NCI-H1105 treated with DMSO at 0.1 percent for 48 hours (cell line): ENCODE measurements around the gene GFRA4.

Source experiments
- DNase-seq: peaks from one replicate; lab custom pipeline; 2025; lab: John Stamatoyannopoulos, UW

Gene GFRA4, protein sequence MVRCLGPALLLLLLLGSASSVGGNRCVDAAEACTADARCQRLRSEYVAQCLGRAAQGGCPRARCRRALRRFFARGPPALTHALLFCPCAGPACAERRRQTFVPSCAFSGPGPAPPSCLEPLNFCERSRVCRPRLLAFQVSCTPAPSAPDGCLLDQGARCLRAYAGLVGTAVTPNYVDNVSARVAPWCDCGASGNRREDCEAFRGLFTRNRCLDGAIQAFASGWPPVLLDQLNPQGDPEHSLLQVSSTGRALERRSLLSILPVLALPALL

DNA sequence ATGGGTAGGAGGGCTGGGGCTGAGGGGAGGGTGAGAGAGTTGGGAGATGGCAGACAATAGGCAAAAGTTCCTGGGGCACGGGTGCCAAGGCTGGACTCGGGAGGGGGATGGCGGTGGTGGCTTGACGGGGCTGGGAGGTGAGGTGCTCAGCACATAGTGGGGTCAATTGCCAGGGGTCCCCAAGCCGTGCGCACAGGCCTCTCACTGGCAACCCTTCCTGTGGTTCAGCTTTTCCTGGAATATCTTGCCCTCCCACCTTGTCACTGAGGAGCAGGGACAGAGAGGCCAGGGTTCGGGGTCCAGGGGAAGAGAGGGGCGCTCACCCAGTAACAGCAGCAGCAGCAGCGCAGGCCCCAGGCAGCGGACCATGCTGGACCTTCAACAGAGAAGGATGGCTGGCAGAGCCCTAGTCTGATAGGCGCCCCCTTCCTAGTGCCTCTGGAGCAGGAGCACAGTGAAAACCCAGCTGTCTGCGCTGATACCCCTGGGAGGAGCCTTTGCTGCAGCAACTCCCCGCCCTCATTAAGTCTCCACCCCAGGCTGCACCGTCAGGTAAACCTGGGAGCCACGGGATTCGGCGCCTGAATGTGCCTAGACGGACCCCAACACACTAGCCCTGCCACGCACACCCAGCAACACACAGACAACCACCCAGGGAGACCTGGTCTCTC, at the start of gene GFRA4:
Gene GFRA4 (minus strand): TSS at position 369 of the 671 bp plus-strand sequence. CDS start 0 bp downstream, at position 369.
- no peak for DNase-seq

DNA sequence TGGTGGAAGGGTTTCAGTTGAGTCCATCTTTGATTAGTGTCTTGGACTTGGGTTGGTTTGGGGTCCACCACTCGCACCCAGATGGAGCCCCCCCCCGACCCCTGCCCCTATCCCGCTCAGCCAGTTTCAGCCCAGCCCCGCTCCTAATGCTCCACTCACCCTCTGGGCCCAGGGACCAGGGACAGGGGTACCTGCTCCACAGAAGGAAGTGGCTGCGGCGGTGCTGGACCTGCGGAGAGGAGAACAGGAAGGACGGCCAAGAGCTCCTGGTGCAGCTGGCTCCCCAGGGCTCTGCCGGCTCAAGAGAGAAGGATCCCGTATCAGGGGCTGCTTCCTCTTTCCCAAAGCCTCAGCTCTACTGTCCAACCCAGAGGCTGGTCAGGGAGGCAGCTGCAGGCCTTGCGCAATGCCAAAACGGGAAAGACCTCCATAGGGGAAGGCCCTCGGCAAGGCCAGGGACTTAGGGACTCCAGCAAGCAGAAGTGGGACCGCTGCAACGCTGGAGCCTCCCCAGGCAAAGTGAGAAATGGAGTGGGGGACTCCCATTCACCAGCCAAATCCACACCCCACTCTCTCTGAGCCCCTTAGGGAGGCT, 49.2 kb upstream of the GFRA4 start, which contains the start of gene SIGLEC1:
Gene SIGLEC1 (minus strand): TSS at position 322 of the 595 bp plus-strand sequence. CDS start 5,472 bp downstream, outside the sequence.
- no peak for DNase-seq

DNA sequence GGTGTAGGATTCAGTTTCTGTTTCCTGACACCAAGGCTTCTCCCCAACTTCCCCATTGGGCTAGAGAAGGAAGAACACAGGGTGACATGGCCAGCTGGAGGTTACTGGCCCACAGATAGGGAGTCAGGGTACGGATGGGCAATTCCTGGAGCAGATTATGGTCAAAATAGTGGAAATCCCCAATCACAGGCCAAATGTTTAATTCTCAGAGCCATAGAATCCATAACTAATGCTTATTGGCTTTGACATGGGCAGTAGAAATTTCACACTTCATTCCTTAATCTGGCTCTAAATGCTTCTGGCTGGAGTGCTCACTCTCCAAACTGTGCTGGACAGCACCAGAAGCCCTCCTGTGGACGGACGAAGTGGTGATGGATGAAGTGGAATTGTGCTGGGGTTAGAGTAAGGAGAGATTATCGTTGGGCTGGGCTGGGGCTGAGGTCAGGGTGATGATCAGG, 48.3 kb upstream of the GFRA4 start:
- no peak for DNase-seq

DNA sequence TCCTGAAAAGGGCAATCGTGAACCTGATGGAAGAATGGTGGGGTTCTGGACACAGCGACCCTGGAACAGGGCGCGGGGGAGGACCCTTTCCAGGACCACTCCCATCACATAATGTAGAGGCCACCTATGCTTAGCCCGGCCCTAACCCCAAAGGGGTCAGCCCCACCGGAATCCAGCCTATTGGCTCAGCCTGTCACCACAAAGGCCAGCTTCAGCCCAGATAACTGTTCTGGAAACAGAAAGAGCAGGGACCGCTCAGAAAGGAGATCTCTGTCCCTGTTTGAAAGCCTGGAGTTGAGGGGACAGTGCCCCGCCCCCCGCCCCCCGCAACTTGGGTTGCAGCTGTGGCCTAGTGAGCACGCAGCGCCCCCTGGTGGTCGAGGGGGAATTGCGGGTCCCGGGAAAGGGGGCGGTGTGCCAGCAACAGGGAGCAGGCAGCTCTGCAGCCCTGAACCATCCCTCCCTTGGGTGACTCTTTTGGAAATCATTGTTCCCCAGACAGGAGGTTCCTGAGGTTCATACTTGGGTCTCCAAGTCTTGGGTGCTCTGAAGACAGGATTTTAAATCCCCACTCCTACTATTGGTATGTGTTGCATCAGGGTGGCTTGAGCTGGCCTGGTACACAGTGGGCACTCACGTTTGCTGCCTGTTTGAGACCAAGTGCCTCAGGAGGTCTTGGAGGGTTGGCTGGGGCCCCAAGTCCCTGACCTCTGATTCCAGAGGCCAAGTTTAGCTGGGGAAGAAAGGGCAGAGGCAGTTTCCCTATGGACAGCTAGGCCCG, 47.7 kb upstream of the GFRA4 start:
- DNase-seq = peak; percentile 43

DNA sequence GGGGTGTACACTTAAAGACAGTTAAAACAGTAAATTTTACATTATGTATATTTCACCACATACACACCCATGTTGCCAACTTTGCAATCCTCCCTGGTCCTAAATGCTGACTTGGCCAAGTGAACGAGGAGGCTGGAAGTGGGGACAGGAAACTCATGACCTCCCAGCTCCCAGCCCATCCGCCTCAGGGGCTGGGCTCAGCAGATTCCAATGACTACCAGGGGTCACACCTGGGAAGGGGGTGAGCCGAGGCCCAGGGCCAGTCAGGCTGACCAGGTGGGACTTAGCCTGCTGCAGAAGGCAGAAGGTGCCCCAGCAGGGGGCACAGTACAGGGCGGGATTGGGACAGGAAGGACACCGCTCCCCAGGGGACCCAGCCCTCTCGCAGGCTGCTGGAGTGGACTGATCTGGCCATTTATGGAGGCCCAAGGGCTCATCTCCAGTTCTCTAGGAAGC, 46.8 kb upstream of the GFRA4 start:
- no peak for DNase-seq

DNA sequence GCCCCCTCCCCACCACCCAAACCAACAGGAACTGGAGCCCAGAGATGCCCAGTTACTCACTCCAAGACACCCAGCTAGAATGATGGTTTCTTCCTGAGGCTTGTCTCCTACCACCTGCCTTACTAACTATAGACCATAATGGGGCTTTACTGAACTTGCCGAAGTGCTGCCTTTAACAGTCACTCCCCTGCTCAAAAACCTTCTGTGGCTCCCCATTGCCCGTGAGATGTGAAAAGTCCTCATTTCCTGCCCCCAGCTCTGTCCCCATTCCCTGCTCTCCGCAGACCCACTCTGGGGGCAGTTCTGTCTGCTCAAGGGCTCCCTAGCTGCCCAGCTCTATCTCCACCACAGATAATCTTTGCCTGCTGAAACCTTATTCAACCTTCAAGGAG, 44.3 kb upstream of the GFRA4 start:
- no peak for DNase-seq

DNA sequence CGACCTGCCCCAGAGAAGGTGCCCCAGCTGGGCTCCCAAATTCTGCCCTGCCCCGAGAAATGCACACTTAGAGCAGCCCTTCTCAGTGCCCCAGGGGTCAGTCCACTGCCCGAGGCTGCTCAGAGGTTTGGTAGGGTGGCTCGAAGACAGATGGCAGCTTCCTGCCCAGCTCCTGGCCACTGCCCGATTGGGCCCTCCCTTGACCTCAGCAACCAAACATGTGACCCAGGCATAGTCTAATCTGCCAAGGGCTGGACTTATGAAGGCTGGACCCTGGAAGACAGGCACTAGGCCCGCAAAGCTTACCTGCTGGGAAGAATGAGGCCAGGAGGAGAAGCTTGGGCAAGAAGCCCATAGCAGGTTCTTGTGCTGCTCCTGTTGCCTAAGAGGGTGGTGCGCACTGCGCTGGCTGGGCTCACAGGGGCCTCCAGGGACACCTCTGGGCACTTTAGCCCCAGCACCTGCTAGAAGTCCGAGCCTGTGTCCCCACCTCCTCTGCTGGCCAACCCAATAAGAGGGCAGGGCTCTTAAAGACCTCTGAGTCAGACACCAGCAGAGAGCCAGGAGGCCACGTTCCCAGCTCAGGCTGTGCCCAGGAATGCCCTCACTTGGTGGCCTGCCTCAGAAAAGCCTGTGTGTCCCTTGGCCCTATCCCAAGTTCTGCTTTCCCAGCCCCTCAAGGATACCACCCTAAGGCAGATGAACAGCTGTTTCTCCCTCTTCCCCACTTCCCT, 43.7 kb upstream of the GFRA4 start:
- DNase-seq = no peak

DNA sequence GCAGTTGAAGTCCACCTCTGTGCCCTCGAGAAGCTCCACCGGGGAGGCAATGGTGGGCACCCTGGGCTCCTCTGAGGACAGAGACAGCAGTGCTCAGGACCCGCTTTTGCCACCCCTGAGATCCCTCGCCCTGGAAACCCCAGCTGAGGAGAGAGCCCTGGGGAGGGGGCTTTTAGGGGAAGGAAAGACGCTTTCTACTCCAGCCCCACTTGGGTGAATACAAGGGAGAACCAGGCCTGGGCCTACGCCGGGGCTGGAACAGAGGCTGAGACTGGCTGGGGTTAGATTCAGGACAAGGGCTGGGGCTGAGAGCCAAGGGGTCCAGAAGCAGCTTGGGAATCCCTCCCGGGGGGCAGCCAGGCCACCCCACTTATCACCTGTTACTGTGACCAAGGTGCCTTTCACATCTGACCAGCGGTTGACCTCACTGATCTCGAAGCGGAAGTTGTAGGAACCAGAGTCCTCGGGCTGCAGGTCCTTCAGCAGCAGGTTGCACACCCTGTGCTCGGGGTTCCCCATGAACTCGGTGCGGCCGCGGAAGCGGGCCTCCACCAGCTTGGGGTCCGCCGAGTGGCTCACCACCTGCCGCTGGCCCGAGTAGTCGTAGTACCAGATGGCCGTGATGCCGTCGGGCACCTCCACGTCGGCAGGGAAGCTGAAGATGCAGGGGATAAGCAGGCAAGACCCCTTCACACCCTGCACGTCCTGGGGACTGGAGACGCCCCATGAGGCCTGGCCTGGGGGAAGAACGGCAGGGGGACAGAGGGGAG, 43.0 kb upstream of the GFRA4 start:
- no peak for DNase-seq

DNA sequence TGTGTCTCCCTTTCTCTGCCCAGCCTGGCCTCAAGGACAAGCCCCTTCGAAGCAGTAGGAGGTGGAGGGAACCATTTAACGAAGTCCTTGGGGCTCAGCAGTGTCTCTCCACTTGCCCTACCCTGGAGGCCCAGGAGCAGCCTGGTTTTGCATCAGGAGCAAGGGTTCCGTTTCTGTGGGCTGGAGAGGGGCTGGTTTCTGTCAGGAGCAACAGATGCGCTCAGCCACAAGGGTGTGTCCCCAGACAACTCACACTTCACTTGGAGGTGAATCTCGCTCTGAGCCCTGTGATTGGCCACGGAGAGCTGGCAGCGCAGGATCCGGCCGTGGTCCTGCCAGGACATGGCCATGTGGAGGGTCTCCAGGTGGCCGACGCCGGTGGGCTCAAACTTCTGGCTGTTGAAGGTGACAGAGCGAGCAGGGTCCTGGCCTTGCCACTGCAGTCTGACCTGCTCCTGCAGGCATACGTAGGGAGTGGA, 42.3 kb upstream of the GFRA4 start:
- no peak for DNase-seq

DNA sequence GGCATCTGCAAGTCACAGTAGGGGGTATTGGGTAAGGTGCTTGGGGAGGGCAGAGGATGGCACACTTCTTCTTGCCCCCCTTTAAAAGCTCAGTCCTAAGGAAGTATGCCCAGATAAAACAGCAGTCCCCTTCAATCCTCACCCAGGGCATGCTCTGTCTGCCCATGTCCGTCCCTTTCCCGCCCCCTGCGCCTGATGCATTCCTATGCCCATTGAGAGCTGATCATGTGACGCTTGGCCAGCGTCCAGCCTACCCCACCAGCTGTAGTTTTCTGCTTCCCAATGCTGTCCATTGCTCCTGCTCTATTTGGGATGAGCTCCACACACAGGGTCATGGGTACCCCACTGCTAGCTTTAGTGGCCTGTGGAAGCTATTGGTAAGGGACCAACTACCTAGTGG, 40.9 kb upstream of the GFRA4 start:
- no peak for DNase-seq

DNA sequence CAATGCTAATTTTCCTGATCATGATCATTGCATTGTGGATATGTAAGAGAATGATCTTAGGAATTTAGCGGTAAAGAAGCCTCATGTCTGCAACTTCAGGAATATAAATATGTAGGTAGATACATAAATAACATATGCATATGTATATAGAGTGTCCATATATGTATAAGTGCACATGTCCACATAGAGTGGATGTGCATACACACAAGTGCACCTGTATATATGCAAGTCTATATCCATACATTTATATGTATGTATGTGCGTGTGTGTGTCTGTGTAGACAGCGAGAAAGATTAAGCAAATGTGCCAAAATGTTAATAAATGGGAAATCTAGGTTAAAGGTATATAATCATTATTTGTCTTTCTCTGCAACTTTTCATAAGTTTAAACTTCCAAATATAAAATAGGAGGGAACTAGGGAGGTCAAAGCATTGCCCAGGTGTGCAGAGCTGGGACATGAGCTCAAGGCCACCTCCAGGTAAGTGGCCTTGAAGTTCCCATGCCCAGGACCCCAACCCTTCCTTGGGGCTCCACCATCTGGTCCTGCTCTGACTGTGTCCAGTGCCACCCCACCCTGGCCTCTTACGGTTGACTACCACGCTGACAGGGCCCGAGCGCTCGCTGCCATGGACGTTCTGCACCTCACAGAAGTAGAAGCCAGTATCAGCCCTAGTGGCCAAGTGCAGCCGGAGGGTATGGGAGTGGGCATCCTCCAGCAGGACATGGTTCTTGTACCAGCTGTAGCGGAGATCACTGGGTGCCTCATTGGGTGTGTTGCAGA, 39.6 kb upstream of the GFRA4 start:
- DNase-seq = no peak

DNA sequence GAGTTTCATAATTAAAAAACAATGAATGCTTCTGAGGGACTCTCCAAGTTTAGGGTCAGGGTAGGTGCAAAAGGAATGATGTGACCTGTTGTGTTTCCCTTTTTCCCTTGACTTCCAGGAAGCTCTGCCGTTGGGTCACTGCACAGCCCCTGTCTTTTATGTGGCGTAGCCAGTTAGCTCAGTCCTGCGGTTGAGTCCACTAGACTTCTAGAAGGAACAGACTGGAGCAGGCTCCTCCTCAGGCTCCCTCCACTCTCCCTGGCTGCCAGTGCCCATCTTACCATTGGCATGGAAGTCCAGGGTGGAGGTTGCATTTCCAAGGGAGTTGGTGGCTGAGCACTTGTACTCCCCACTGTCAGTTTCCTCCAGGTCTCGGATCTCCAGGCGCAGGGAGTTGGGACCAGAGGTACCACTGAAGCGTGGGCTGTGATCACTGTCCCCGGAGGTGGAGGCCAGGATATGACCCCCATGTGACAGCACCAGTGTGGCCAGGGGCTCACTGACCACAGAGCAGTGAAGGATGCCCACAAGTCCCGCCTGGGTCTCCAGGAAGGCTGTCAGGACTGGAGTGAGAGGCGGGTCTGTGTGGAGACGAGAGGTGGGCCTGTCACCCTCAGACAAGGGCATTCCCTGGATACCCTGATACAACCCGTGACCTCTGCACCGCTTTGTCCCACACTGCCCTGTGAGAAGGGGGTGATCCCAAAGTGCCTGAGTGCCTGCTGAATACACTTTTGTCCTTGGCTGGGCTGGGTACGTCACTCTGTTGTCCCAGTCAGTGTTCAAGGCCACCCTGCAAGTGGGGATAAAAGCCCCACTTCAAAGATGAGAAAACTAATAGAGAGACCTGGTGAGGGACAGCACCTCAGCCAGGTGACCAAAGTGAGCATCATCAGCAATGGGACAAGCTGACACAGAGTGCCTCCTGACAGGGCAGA, 38.1 kb upstream of the GFRA4 start:
- no peak for DNase-seq

DNA sequence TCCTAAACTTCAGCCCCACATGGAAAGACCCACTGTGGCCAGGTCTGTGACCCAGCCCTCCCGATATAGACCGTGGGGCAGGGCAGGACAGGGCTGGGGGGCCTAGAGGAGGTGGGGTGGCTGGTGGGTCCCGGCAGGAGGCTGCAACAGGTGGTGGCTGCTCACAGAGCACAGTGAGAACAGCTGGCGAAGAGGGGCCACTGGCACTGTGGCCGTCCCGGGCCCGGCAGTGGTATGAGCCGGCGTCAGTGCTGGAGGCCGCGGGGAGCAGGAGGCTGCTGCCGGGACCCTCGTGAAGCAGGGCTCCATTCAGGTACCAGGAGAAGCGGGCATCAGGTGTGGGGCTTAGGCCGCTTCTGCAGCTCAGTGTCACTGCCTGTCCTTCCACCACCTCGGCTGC, 35.8 kb upstream of the GFRA4 start:
- DNase-seq = no peak

DNA sequence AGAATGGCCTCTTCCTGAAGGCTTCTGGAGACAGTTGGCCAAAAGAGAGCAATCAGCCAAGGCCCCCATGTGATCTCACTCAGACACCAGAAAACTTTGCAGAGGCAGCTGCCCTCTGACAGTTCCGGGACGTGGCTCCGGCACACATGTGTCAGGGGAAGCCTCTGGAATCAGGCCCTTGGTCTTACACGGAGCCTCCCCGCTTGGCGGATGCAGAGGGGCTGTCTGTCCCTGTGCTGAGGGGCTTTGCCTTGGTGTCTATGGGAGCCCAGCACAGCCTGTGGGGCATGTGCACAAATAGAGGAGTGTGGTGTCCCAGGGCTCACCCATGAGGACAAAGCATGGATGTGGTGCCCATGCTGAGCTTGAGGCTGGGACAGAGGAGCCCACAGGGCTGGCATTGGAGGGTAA, 35.4 kb upstream of the GFRA4 start:
- DNase-seq = no peak

DNA sequence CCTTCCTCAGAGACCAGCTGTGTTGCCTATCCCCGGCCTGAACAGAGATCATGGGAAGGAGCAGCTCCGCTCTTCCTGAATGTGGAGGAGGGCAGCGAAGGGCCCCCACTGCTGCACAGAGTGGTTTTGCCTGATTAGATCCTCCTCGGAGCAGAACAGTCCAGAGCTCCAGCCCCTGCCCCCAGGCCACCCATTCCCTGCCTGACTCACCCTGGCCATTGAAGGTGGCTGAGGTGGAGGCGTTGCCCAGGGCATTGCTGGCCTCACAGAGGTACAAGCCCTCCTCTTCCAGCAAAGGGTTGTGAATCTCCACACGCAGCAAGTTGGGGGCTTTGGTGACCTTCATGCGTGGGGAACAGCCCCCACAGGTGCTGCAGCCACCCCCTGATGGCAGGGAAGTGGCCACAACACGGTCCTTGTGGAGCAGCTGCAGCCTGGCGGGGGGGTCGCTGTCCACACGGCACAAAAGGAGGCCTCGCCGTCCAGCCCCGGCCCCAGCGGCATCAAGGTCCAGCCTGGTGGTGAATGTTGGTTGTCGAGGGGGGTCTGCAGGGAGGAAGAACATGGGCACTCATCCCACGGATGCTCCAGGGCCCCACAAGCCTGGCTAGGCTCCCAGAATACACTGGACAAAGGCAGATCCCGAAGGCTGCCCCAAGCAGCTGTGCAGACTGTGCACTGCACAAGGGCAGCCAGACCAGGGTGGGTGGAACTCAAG, 34.5 kb upstream of the GFRA4 start:
- no peak for DNase-seq

DNA sequence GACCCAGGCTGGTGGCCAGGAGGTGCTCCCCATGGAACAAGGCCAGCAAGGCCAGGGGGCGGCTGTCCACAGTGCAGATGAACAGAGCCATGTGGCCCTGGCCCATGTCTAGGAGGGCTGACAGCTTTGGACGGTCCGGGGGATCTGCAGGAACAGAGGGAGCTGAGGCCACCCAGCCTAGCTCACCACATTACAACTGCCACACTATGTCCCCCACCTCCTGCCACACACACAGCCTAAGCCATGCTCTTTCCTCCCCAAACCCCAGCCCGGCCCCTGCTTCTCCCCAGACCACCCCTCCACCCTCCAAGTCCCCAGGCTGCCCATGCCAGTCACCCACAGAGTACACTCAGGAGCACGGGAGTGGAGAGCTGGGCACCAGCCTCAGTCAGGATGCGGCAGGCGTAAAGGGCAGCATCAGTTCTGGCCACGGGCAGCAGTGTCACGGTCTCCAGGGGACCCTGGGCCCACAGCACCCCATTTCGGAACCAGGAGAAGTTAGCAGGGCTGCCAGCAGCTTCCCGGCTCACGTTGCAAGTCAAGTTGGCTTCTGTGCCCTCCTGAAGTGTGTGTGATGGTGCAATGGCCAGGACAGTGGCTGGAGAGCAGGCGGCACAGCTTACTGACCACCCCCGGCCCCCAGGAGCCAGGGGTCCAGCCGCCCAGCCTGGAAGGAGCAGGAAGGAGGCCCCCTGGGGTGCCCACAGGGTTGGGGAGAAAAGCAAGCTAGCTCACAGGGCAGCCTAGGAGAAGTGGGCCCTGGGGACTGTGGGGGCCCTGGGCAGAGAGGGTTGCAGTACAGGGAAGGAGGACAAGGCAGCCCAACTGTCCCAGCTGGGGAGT, 33.8 kb upstream of the GFRA4 start:
- no peak for DNase-seq

DNA sequence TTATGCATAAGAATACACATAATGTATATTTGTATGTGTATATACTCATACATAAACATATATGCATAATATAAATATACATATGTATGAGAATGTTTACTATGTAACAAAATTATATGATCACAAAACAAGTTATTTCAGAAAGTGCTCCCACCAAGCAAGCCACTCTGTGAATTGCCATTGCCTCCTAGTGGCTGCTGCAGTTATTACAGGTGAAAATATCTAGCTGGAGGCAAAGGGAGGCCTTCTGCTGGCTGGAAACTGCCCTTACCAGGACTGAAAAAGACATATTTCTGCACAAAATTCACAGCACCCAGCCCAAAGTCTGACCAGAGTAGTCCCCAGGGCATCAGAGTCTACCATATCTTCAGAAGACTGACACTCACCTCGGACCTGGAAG, 33.0 kb upstream of the GFRA4 start:
- DNase-seq = no peak
